H1 (cell line): ENCODE measurements around the gene ZNF135. TPM values are rescaled to one million over a fixed set of nuclear protein-coding genes. Genes with fewer than 3 reads are reported as not detected.

Experiments
- CTCF ChIA-PET: fragments of 300-600 bp; sonication (Branson Sonifier 250); formaldehyde crosslinking; loops from one replicate; lab custom pipeline; 2021; ENCODE audit not compliant: partially characterized antibody; lab: Charles Lee
- POLR2A ChIA-PET: fragments of 300-600 bp; sonication (Branson Sonifier 250); formaldehyde crosslinking; loops from one replicate; lab custom pipeline; 2021; ENCODE audit warnings: inconsistent platforms; ENCODE audit not compliant: partially characterized antibody; lab: Charles Lee
- DNase-seq, 2 experiments: peaks; one replicate each; pipeline versions ENCODE4 v3.0.0 to v3.0.0-alpha.2; 2010 to 2022; ENCODE audit warnings: low spot score in 2 of 2, low read depth in 1 of 2, mixed read lengths in 1 of 2
- FAIRE-seq: peaks from 2 replicates; lab custom pipeline; 2011; peaks lifted over from hg19 to GRCh38; lab: Jason Lieb, UNC
- H2AFZ ChIP-seq: 2 replicates; pipeline ENCODE4 v1.8.1; 2012; ENCODE audit warnings: low read length, inconsistent platforms
- H2AK5ac ChIP-seq: 2 replicates; pipeline ENCODE4 v1.6.1; 2013; ENCODE audit warnings: low read depth, low read length
- H2BK120ac ChIP-seq: replicated peaks from 2 replicates; pipeline ENCODE3; 2013; ENCODE audit warnings: low read depth, low read length, inconsistent platforms
- H2BK12ac ChIP-seq: 2 replicates; pipeline ENCODE4 v1.6.1; 2013; ENCODE audit warnings: low read depth, low read length
- H2BK15ac ChIP-seq: 2 replicates; pipeline ENCODE4 v1.6.1; 2013; ENCODE audit warnings: low read length
- H2BK20ac ChIP-seq: 2 replicates; pipeline ENCODE4 v1.6.1; 2013; ENCODE audit warnings: low read length
- H2BK5ac ChIP-seq: 2 replicates; pipeline ENCODE4 v1.6.1; 2013; ENCODE audit warnings: low read depth, low read length
- H3K14ac ChIP-seq: 2 replicates; pipeline ENCODE4 v1.6.1; 2013; ENCODE audit warnings: inconsistent platforms; ENCODE audit not compliant: insufficient read length
- H3K18ac ChIP-seq: 2 replicates; pipeline ENCODE4 v1.6.1; 2013; ENCODE audit warnings: low read length; ENCODE audit errors: extremely low read depth
- H3K23ac ChIP-seq: 2 replicates; pipeline ENCODE4 v1.6.1; 2013; ENCODE audit warnings: inconsistent platforms; ENCODE audit not compliant: insufficient read length
- H3K23me2 ChIP-seq: 2 replicates; pipeline ENCODE4 v1.6.1; 2013; ENCODE audit warnings: low read depth, low read length
- H3K27ac ChIP-seq: 2 replicates; pipeline ENCODE4 v1.6.1; 2011; ENCODE audit warnings: low read depth, low read length, inconsistent platforms
- H3K27me3 ChIP-seq, 4 experiments: replicated peaks in 1 of 4; 1 replicate in 1 of 4; 2 replicates in 3 of 4; pipeline versions ENCODE4 v1.6.1 to v1.8.1; 2011 to 2013; ENCODE audit warnings: low read length in 3 of 4, mild to moderate bottlenecking in 3 of 4, inconsistent platforms in 2 of 4, mixed read lengths in 2 of 4, moderate library complexity in 1 of 4; ENCODE audit not compliant: control insufficient read depth in 3 of 4, insufficient read depth in 3 of 4; ENCODE audit errors: extremely low read depth in 1 of 4
- H3K36me3 ChIP-seq, 4 experiments: 2 replicates each; pipeline versions ENCODE4 v1.6.1 to v1.8.1; 2011 to 2013; ENCODE audit warnings: mild to moderate bottlenecking in 4 of 4, low read length in 3 of 4, moderate library complexity in 2 of 4, control low read depth in 1 of 4, inconsistent platforms in 1 of 4; ENCODE audit not compliant: insufficient read depth in 4 of 4, control insufficient read depth in 2 of 4
- H3K4ac ChIP-seq: replicated peaks from 2 replicates; pipeline ENCODE3; 2013; ENCODE audit warnings: low read length, low read depth, mixed read lengths, inconsistent platforms; ENCODE audit not compliant: insufficient read length
- H3K4me1 ChIP-seq, 4 experiments: replicated peaks in 1 of 4; 1 replicate in 1 of 4; 2 replicates in 3 of 4; pipeline versions ENCODE4 v1.6.1 to v1.8.1; 2011 to 2013; ENCODE audit warnings: low read length in 3 of 4, inconsistent platforms in 2 of 4, mixed read lengths in 1 of 4; ENCODE audit not compliant: insufficient read depth in 4 of 4, control insufficient read depth in 3 of 4
- H3K4me2 ChIP-seq, 2 experiments: 2 replicates each; pipeline versions ENCODE4 v1.6.1 to v1.8.1; 2011 to 2013; ENCODE audit warnings: low read depth in 2 of 2, low read length in 2 of 2, control low read depth in 1 of 2, inconsistent platforms in 1 of 2, mild to moderate bottlenecking in 1 of 2; ENCODE audit not compliant: insufficient read depth in 1 of 2
- H3K4me3 ChIP-seq, 4 experiments: fragments of 200-600, 300-600 bp in 1 of 4; sonication (generic), shearing (Covaris generic), sonication (Bioruptor Twin) in 1 of 4; 2 replicates each; pipeline versions ENCODE4 v1.5.1 to v1.8.1; 2011 to 2016; ENCODE audit warnings: low read length in 4 of 4, low read depth in 3 of 4, control low read depth in 2 of 4, inconsistent platforms in 2 of 4, mild to moderate bottlenecking in 2 of 4, mixed read lengths in 1 of 4, moderate library complexity in 1 of 4; ENCODE audit not compliant: insufficient read depth in 2 of 4; ENCODE audit errors: extremely low read depth in 1 of 4
- H3K56ac ChIP-seq: replicated peaks from 2 replicates; pipeline ENCODE3; 2013; ENCODE audit warnings: low read depth, mild to moderate bottlenecking, mixed read lengths, low read length, inconsistent platforms; ENCODE audit not compliant: insufficient read length
- H3K79me1 ChIP-seq: 2 replicates; pipeline ENCODE4 v1.6.1; 2013; ENCODE audit warnings: low read depth, low read length, control low read depth
- H3K79me2 ChIP-seq, 2 experiments: 2 replicates each; pipeline versions ENCODE4 v1.6.1 to v1.8.1; 2012 to 2013; ENCODE audit warnings: low read length in 2 of 2, mild to moderate bottlenecking in 2 of 2, inconsistent platforms in 1 of 2; ENCODE audit not compliant: insufficient read depth in 2 of 2, control insufficient read depth in 1 of 2
- H3K9ac ChIP-seq, 4 experiments: replicated peaks in 1 of 4; 1 replicate in 1 of 4; 2 replicates in 3 of 4; pipeline versions ENCODE4 v1.6.1 to v1.8.1; 2011 to 2013; ENCODE audit warnings: low read depth in 3 of 4, low read length in 3 of 4, control low read depth in 2 of 4, mild to moderate bottlenecking in 2 of 4, moderate library complexity in 2 of 4, inconsistent platforms in 1 of 4; ENCODE audit errors: extremely low read depth in 1 of 4
- H3K9me3 ChIP-seq, 2 experiments: 2 replicates each; pipeline versions ENCODE4 v1.6.1 to v1.8.1; 2012 to 2013; ENCODE audit warnings: mild to moderate bottlenecking in 2 of 2, moderate library complexity in 2 of 2, control low read depth in 1 of 2, inconsistent platforms in 1 of 2, low read depth in 1 of 2, low read length in 1 of 2, mixed read lengths in 1 of 2; ENCODE audit not compliant: insufficient read depth in 2 of 2
- H4K20me1 ChIP-seq, 2 experiments: replicated peaks in 1 of 2; 2 replicates each; pipeline versions ENCODE3 to v1.8.1; 2011 to 2013; ENCODE audit warnings: inconsistent platforms in 2 of 2, low read length in 2 of 2, mild to moderate bottlenecking in 1 of 2; ENCODE audit not compliant: insufficient read depth in 2 of 2, control insufficient read depth in 1 of 2
- H4K5ac ChIP-seq: 2 replicates; pipeline ENCODE4 v1.6.1; 2013; ENCODE audit warnings: low read length, low read depth, mixed read lengths, inconsistent platforms; ENCODE audit not compliant: insufficient read length
- H4K8ac ChIP-seq: 2 replicates; pipeline ENCODE4 v1.8.0; 2013; ENCODE audit warnings: mild to moderate bottlenecking, moderate library complexity, low read length, inconsistent platforms; ENCODE audit not compliant: insufficient read depth; ENCODE audit errors: extremely low read depth
- H4K91ac ChIP-seq: replicated peaks from 2 replicates; pipeline ENCODE3; 2013; ENCODE audit warnings: low read length, mixed read lengths, inconsistent platforms; ENCODE audit not compliant: insufficient read length
- ASH2L ChIP-seq: fragments of 200-600, 300-600 bp; sonication (generic); IDR thresholded peaks from one replicate; pipeline ENCODE4 v1.7.1; 2017; ENCODE audit warnings: low read length
- CHD1 ChIP-seq: IDR thresholded peaks from 2 replicates; pipeline ENCODE4 v1.6.1; 2012; ENCODE audit warnings: low read depth, low read length, improper control_type of control experiment
- CREB1 ChIP-seq: IDR thresholded peaks from 2 replicates; pipeline ENCODE4 v1.6.1; 2012; ENCODE audit warnings: inconsistent platforms
- RXRA ChIP-seq: IDR thresholded peaks from 2 replicates; pipeline ENCODE4 v1.6.1; 2011; ENCODE audit warnings: low read depth, mild to moderate bottlenecking, low read length, moderate library complexity; ENCODE audit not compliant: insufficient read depth
- SAP30 ChIP-seq: fragments of 300-600 bp; sonication (generic); IDR thresholded peaks from 2 replicates; pipeline ENCODE4 v1.7.1; 2012; ENCODE audit warnings: low read length, moderate library complexity, mild to moderate bottlenecking, inconsistent platforms; ENCODE audit not compliant: insufficient read depth, insufficient replicate concordance
- SIN3A ChIP-seq, 2 experiments: IDR thresholded peaks in 1 of 2; conservative IDR thresholded peaks in 1 of 2; 2 replicates each; pipeline ENCODE4 v1.6.1; 2011 to 2012; ENCODE audit warnings: low read length in 2 of 2, improper control_type of control experiment in 1 of 2, low read depth in 1 of 2, mild to moderate bottlenecking in 1 of 2
- SP1 ChIP-seq: IDR thresholded peaks from 2 replicates; pipeline ENCODE4 v1.6.1; 2011; ENCODE audit warnings: low read depth, low read length
- SUZ12 ChIP-seq: fragments of 200-600 bp; sonication (generic); IDR thresholded peaks from 2 replicates; pipeline ENCODE4 v1.6.1; 2012; ENCODE audit warnings: mild to moderate bottlenecking, inconsistent platforms, low read length, moderate library complexity, mixed read lengths
- YY1 ChIP-seq: IDR thresholded peaks from 2 replicates; pipeline ENCODE4 v1.6.1; 2011; ENCODE audit warnings: low read depth, mild to moderate bottlenecking, low read length
- WGBS, 2 experiments: shearing (Covaris generic) in 1 of 2; methylation state at CpG; one replicate each; pipeline versions ENCODE4 v1.1.6 to v1.1.7; 2013 to 2015; ENCODE audit warnings: low lambda C conversion rate in 2 of 2, mixed read lengths in 2 of 2, inconsistent platforms in 1 of 2, low coverage in 1 of 2, missing lambda C conversion rate in 1 of 2; ENCODE audit not compliant: insufficient replicate concordance in 2 of 2, insufficient coverage in 1 of 2, insufficient read length in 1 of 2; ENCODE audit errors: extremely low coverage in 1 of 2, missing lambda C conversion rate in 1 of 2; 5-methylcytosine and 5-hydroxymethylcytosine counted together
- polyA plus RNA-seq, 7 experiments: library from polyadenylated mRNA; depleted of rRNA in 3 of 7; stranded (reverse) in 5 of 7; unstranded in 2 of 7; fragments of >200 nt in 5 of 7; fragments of 200-250 nt in 2 of 7; gene quantifications; 1 replicate in 5 of 7; 2 replicates in 1 of 7; 4 replicates in 1 of 7; pipeline versions ENCODE4 v1.2.1 to v1.2.3, GENCODE V29; 2011 to 2013; ENCODE audit warnings: missing spikeins in 2 of 7, mixed read lengths in 2 of 7
- total RNA-seq: library from RNA; stranded (reverse); fragmentation: NEBNext Ultra II Directional; extraction: Animal tissue kit (Norgen Biotek cat#: 25700); gene quantifications from 2 replicates; pipeline ENCODE4 v1.2.1, GENCODE V29; 2021
- TF ChIP-seq, protein P1 (sequence below): IDR thresholded peaks from 2 replicates; pipeline ENCODE4 v1.6.1; 2012; ENCODE audit warnings: inconsistent platforms

The ZNF135 gene
- total and polyA plus RNA-seq, 2 of the 8 experiments (the other 6 are each of a cell fraction or from before 2014, with no cell fraction given), result 5.2 to 7.9 TPM

DNA sequence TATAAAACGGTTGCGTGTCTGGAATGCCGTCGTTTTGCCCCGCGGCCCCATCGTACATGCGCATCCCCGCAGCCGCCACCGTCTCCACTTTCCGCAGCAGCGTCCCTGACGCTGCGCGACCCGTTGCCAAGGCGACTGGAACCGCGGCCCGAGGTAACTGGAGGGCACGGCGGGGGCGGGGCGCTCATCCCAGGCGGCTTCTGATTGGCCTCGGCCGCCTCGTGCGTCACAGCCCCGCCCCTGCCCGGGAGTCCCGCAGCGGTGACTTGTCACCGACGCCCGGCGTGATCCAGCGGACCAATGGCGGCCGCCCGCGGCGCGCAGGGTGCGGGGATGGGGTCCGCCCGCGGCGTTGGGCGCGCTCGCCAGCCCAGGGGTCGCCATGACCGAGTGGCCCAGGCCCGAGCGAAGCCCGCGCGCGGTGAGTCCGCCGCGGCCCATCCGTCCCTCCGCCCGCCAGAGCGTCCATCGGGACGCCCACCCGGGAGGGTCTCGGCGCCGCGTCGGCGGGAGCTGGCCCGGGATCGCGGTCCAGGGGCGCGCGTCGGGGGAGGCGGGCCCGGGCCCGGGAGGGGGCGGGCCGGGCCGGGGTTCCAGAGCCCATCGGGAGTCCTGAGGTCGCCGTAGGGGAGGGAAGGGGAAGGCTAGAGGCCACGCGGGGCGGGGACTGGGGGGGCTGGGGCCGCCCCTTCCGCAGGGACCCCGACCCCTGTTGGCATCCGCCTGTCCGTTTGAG is 25.2 kb upstream of the ZNF135 start, which contains the start of gene ZSCAN1:
Gene ZSCAN1, plus strand, starts transcription at position 285 of the 736 bp plus-strand sequence. CDS start 3,812 bp downstream, outside the sequence.
- no peaks in the 10 kb centered on the region; a peak in 1 of 4 replicates for H3K9me3 ChIP-seq
- no peak within 1 kb of the TSS for H3K14ac ChIP-seq
- H4K5ac ChIP-seq, result no peak within 1 kb of the TSS
- peak within 1 kb of the TSS; percentile 59 to 78 for H3K4me2 ChIP-seq
- H2BK20ac ChIP-seq, result no peak within 1 kb of the TSS
- H4K8ac ChIP-seq, result peak within 1 kb of the TSS; percentile 83
- H3K18ac ChIP-seq, result peak within 1 kb of the TSS; percentile 48
- H3K4me3 ChIP-seq, result peak within 1 kb of the TSS; percentile 49 to 77 (median 60)
- DNase-seq (peak; percentile 70 to 96), FAIRE-seq (no peak)
- peak within 1 kb of the TSS; percentile 64 for H3K56ac ChIP-seq
- H2BK120ac ChIP-seq, result no peak within 1 kb of the TSS
- no peak within 1 kb of the TSS for H3K23ac ChIP-seq
- H2BK15ac ChIP-seq, result no peak within 1 kb of the TSS
- H4K20me1 ChIP-seq, result no peaks in the 10 kb centered on the region
- H4K91ac ChIP-seq, result peak within 1 kb of the TSS; percentile 81
- H3K79me2 ChIP-seq, result no peaks in the 10 kb centered on the region
- peak within 1 kb of the TSS in 3 of 4 experiments; percentile 27 to 78 (median 63); a peak in 4 of 7 replicates for H3K9ac ChIP-seq
- WGBS, 2 experiments, result 1% methylated on average over 69 of the region's 101 CpGs; no CpG with 5 or more reads in 1 of the 2 experiments
- no peaks in the 10 kb centered on the region for H3K36me3 ChIP-seq
- no peak within 1 kb of the TSS; the same call in 1 of the 2 replicates for H2BK5ac ChIP-seq
- peaks cover 0 to 6% (median 0%) of the 10 kb centered on the region in 4 experiments; a peak in 3 of 7 replicates for H3K27me3 ChIP-seq
- no peak within 1 kb of the TSS for H2AFZ ChIP-seq
- no peaks in the 10 kb centered on the region for H3K79me1 ChIP-seq
- peaks cover 2% of the 10 kb centered on the region; the same call in 1 of the 2 replicates for H3K23me2 ChIP-seq
- no peak within 1 kb of the TSS for H2AK5ac ChIP-seq
- H3K4me1 ChIP-seq, result peaks cover 0 to 19% (median 14%) of the 10 kb centered on the region in 4 experiments; a peak in 6 of 7 replicates
- H3K27ac ChIP-seq, result peak within 1 kb of the TSS; percentile 59; the same call in 1 of the 2 replicates
- POLR2A ChIA-PET, result interaction anchor here (0.8 to 2.7 kb wide), 13 partner anchors 9 to 120 kb away, joined by 3 to 11 read pairs (median 5); partner anchors contain the start of genes ZNF135, ZNF606 and ZSCAN18
- CTCF ChIA-PET, result interaction anchor here (0.8 to 1.7 kb wide), 4 partner anchors 9 to 22 kb away, joined by 3 to 6 read pairs (median 4); no protein-coding TSS in a partner anchor
- H2BK12ac ChIP-seq, result no peak within 1 kb of the TSS
- no peak within 1 kb of the TSS for H3K4ac ChIP-seq
- no peak for TF ChIP-seq ASH2L
- TF ChIP-seq CREB1, result peak; percentile 82
- TF ChIP-seq SP1, result peak; percentile 64; the same call in 1 of the 2 replicates
- TF ChIP-seq CHD1, result no peak
- peak in 1 of 2 experiments; percentile 92; a peak in 2 of 4 replicates for TF ChIP-seq SIN3A (conservative IDR thresholded peaks at IDR 0.05 in 1 of 2, IDR thresholded peaks at IDR 0.05 in 1 of 2; ENCODE audit: low read depth in 1 of 2, low read length in 2 of 2)
- no peak for TF ChIP-seq SUZ12
- no peak for TF ChIP-seq SAP30
- TF ChIP-seq RXRA, result peak; percentile 72; the same call in 1 of the 2 replicates
- TF ChIP-seq, protein P1, sequence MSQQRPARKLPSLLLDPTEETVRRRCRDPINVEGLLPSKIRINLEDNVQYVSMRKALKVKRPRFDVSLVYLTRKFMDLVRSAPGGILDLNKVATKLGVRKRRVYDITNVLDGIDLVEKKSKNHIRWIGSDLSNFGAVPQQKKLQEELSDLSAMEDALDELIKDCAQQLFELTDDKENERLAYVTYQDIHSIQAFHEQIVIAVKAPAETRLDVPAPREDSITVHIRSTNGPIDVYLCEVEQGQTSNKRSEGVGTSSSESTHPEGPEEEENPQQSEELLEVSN, result peak; percentile 52; the same call in 1 of the 2 replicates
- TF ChIP-seq YY1, result peak; percentile 76
